ENCODE data around the gene TTL.
"Not testable (repeated sequence)": the region's sequence is repeated elsewhere in the genome, so short reads cannot be mapped to it uniquely, and the experiment has no call there.

TTL gene

GRCh38 chr2:112481528-112482233 is at the start of gene TTL:
Gene TTL, plus strand, starts transcription at chr2:112482156. Its CDS starts 189 bp downstream, at chr2:112482345.
- peak; percentile 72 for DNase-seq (ENCODE audit: low spot score)

GRCh38 chr2:112432390-112432734 is 49.6 kb upstream of the TTL start:
- DNase-seq (ENCODE audit: low spot score): not testable (repeated sequence)

GRCh38 chr2:112432735-112433479 is 49.0 kb upstream of the TTL start:
- peak; percentile 20 for DNase-seq (ENCODE audit: low spot score)

GRCh38 chr2:112433480-112433879 is 48.5 kb upstream of the TTL start, which contains the start of gene RGPD8:
Gene RGPD8, minus strand, starts transcription at chr2:112433645. Its CDS starts 192 bp downstream, at chr2:112433453.
- DNase-seq (ENCODE audit: low spot score): peak; percentile 92

GRCh38 chr2:112433932-112434730 is 47.8 kb upstream of the TTL start:
- no peak for DNase-seq (ENCODE audit: low spot score)

- not testable (repeated sequence) for DNase-seq (ENCODE audit: low spot score)
Measured at GRCh38 chr2:112434890-112435715, 46.9 kb upstream of the TTL start.

- DNase-seq (ENCODE audit: low spot score): not testable (repeated sequence)
Measured at GRCh38 chr2:112435716-112436431, 46.1 kb upstream of the TTL start.

- DNase-seq (ENCODE audit: low spot score): not testable (repeated sequence)
Measured at GRCh38 chr2:112436993-112437392, 45.0 kb upstream of the TTL start.

- not testable (repeated sequence) for DNase-seq (ENCODE audit: low spot score)
Measured at GRCh38 chr2:112437405-112437831, 44.5 kb upstream of the TTL start.

- DNase-seq (ENCODE audit: low spot score): not testable (repeated sequence)
Measured at GRCh38 chr2:112438603-112439261, 43.2 kb upstream of the TTL start.

GRCh38 chr2:112444256-112444655 is 37.7 kb upstream of the TTL start:
- DNase-seq (ENCODE audit: low spot score): not testable (repeated sequence)

GRCh38 chr2:112449854-112450253 is 32.1 kb upstream of the TTL start:
- no peak for DNase-seq (ENCODE audit: low spot score)

- no peak for DNase-seq (ENCODE audit: low spot score)
Measured at GRCh38 chr2:112451317-112451716, 30.6 kb upstream of the TTL start.

- DNase-seq (ENCODE audit: low spot score): no peak
Measured at GRCh38 chr2:112454586-112454985, 27.4 kb upstream of the TTL start.

- DNase-seq (ENCODE audit: low spot score): no peak
Measured at GRCh38 chr2:112459372-112459771, 22.6 kb upstream of the TTL start.

GRCh38 chr2:112462178-112462577 is 19.8 kb upstream of the TTL start:
- no peak for DNase-seq (ENCODE audit: low spot score)

GRCh38 chr2:112463256-112463655 is 18.7 kb upstream of the TTL start:
- DNase-seq (ENCODE audit: low spot score): no peak

GRCh38 chr2:112465382-112465781 is 16.6 kb upstream of the TTL start:
- no peak for DNase-seq (ENCODE audit: low spot score)

- DNase-seq (ENCODE audit: low spot score): no peak
Measured at GRCh38 chr2:112472547-112473263, 9.3 kb upstream of the TTL start.
